C4-2B (cell line): Measurements from ENCODE around the gene NOXA1.

Experiments used
- CTCF ChIP-seq: fragments of 450-650 bp; conservative IDR thresholded peaks from 2 replicates; pipeline ENCODE4 v1.5.1; 2017; ENCODE audit warnings: mild to moderate bottlenecking
- ZFX ChIP-seq: fragments of 450-650 bp; IDR thresholded peaks from 2 replicates; pipeline ENCODE4 v1.6.1; 2017

GRCh38 chr9:137445930-137446431 lies 22.8 kb downstream of the NOXA1 start:
- TF ChIP-seq CTCF (no peak), ZFX (no peak)
